ENCODE measurements around the gene IFIH1.
A peak's percentile ranks its signal among the peaks of the same experiment; 100 is the strongest.

Gene IFIH1

DNA sequence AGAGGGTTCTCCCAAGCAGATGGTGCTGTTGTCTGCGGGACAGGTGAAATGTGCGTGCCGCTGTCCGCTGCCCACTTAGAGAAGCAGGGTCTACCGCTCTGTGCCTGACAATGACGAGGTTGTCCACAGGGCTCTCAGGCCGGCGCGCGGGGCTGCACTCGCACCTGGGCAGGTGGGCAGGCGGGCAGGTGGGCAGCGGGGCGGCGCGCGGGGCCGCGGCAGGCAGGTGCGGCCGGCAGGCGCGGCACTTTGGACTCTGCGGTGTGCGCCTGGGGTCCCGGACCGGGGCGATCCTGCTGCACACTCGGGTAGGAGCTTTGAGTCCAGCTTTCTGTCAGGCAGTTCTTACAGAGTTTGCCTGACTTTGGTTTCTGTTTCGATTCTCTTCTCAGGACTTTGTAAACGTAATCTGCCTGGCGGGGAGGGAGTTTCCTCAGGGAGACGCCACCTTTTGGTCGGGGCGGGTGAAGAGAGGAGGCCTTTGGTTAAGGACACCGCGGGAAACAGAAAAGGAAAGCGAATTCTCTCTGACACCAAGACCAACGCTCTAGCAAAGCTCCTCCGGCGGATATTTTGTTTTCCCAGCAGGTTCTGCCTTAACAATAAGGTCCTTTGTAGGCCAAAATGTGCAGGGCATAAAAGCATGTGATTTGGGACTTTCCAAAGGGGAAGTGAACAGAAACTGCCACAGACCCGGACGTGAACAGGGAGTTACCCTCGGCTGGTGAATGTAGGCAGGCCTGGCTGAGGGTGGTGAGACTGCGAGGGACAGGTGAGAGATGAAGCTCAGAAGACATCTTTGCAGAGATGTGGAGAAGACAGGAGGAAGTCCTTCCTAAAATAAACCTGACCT, at the start of gene IFIH1:
TSS of gene IFIH1 (minus strand) at position 357 of the 853 bp plus-strand sequence. CDS start 377 bp downstream, outside the sequence.
- DNase-seq = no peak

- no peak for DNase-seq
Measured at GRCh38 chr2:162365392-162365791, 46.9 kb upstream of the IFIH1 start.

GRCh38 chr2:162344617-162344950, 26.1 kb upstream of the IFIH1 start:
- DNase-seq = no peak

DNA sequence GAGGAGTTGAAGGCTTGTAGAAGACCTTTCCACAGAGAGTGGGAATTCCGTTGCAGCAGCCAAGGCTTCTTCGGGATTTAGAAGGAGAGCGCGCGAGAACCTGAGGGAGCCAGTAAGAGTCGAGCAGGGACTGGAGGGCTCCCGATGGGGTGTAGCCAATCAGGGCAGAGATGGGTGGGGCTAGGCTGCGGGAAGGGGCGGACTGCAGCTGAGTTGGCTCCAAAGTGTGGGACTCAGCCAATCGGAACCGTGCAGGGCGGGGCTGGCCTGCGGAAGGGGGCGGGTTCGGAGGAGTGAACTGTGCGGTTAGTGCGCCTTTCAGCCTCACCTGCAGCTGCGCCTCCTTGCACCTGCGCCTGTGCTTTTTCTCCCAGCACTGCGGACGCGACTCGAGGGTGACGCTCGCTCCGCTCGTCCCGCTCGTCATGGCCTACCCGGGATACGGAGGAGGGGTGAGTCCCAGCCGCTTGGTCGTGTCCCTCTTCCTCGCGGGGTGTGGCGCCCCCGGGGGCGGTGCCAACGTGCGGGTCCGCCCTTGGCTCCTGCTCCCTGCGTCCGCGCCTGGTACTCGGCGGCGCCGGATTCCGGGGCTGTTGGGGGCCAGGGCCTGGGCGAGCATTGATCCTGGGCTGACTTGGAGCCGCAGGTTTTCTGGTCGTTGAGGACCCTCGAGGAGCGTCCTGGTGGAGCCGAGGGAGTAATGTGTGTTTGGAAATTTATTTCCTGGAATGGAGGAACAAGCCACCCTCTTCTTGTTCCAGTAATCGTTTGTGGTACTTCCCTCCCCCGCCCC, 25.5 kb upstream of the IFIH1 start, which contains the start of gene GCA:
TSS of gene GCA (plus strand) at position 309 of the 793 bp plus-strand sequence. CDS start at position 426, 117 bp downstream.
- peak; percentile 91 for DNase-seq

- no peak for DNase-seq
Measured at GRCh38 chr2:162343492-162343823, 25.0 kb upstream of the IFIH1 start.

DNA sequence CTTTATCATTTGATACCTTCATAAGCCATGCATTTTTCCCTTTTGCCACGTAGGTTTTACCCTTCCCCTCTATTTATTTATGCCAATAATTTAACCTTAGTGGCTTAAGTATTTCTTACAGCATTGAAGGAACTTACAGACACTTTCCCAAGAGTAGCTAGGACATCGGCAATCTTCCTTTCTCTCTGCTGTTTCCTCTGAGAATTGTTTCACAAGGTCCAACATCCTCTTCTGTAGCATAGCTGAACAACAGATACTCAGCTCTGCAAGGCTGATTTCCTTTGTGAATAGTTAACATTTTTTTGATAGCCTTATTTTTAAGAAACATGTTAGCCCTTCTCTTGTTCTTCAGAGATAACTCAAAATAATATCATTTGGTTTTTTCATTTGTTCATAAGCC, 24.4 kb upstream of the IFIH1 start:
- DNase-seq = no peak

DNA sequence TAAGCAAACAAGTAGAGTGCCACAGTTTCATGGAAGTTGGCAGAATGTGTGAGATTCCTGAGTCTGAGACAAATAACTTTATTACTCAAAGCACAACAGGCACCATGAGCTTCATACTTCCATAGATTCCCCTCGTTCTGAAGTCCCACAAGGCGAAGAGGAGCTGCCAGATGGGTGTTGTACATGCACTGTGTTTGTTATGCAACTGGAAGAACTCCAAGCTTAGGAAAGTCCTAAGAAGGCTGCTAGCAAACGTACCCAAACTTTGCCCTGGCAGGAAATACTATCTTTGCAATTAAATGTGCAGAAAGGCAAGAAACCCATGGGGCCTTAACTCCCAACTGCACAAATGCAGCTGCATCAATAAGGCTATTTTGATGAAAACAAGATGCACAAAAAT, 23.8 kb upstream of the IFIH1 start:
- peak; percentile 58 for DNase-seq

- no peak for DNase-seq
Measured at GRCh38 chr2:162340822-162341221, 22.3 kb upstream of the IFIH1 start.

- no peak for DNase-seq
Measured at GRCh38 chr2:162337868-162338267, 19.4 kb upstream of the IFIH1 start.

GRCh38 chr2:162333968-162334367, 15.5 kb upstream of the IFIH1 start:
- DNase-seq = no peak

GRCh38 chr2:162330881-162331280, 12.4 kb upstream of the IFIH1 start:
- DNase-seq = no peak

GRCh38 chr2:162328424-162329157, 10.1 kb upstream of the IFIH1 start:
- no peak for DNase-seq

DNA sequence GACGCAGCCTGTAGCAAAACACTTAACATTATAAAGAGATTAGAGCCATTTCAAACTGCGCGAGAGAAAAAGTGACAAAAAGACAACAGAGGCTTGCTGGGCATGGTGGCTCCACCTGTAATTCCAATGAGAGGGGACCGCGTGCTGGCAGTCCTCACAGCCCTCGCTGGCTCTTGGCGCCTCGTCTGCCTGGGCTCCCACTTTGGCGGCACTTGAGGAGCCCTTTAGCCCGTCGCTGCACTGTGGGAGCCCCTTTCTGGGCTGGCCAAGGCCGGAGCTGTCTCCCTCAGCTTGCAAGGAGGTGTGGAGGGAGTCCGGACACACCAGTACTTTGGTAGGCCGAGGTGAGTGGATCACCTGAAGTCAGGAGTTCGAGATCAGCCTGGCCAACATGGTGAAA, 9.3 kb upstream of the IFIH1 start:
- no peak for DNase-seq

DNA sequence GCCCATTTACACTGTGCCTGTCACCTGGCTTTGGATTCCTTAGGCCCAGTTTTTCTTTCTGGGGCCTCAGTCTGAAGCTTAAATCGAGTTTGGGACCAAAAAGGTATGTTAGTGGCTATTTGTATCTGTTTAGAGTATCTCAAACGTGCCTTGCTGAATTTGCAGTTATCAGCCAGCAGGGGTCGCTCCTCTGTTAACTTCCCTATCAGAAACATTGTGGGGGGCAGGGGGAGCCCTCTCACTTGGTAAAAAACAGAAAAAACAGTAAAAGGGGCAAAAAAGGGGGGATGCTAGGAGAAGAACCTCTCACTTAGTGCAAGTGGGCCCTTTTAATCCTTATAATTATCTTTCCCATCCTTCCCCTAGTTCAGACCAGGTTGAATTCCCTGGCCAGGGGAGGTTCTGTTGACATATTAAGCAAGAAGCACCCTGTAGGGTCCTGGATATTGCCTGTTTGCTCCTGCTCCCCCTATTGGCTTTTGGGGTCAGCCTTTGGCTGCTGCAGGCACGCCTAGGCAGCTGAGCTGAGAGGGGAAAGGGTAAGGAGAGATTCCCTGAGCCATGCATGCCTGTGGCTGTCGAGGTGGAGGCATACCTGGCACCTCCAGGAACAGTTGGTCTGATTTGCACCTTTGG, 8.8 kb upstream of the IFIH1 start:
- no peak for DNase-seq

GRCh38 chr2:162324953-162325352, 6.5 kb upstream of the IFIH1 start:
- no peak for DNase-seq

- no peak for DNase-seq
Measured at GRCh38 chr2:162320864-162321517, 2.5 kb upstream of the IFIH1 start.

GRCh38 chr2:162317861-162318327, 590 bp downstream of the IFIH1 start:
- DNase-seq = no peak

GRCh38 chr2:162317058-162317742, 1.3 kb downstream of the IFIH1 start:
- DNase-seq = no peak

DNA sequence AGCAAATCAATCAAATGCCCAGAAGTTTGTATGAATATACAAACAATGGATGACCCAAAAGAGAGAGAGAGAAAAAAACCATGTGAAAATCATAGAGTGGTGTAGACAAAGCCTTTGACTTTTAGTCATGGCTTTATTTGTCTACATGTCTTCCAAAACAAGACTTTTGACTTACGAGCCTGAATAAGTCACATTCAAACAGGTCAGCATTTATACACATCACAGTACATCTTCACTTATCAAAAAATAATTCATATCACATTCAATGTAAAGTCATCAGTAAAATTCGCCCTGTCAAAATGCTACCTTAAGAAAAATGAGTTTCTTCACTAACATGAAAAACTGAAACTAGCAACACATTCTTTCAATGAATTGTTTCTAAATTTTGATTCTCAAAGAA, 1.9 kb downstream of the IFIH1 start:
- no peak for DNase-seq

GRCh38 chr2:162315938-162316337, 2.5 kb downstream of the IFIH1 start:
- DNase-seq = no peak

DNA sequence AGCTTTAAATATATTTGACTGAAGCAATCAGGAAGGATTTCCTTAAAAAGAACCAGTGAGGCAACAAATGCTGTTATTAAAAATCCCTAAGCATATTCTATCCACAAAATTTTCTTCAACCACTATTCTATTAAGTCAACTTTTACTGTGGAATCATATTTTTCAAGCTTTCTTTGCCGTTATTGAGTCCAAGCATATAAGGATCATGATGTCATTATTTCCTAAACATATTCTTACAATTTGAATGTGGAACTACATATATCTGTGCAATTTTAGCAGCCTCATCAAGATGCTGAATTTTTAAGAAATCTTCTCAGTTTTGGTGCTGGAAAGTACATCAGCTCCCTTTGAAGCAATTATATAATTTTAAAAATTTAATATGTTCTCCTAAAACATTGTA, 5.6 kb downstream of the IFIH1 start:
- no peak for DNase-seq

Measured in NCI-H446 treated with DMSO at 0.1 percent for 48 hours (cell line).